HG02763 (cell line): Measurements from ENCODE around the gene CLDN1.
A peak's percentile ranks its signal among the peaks of the same experiment; 100 is the strongest.

Experiments used
- ATAC-seq: cut with Tn5 transposase; IDR thresholded peaks from one replicate; pipeline ENCODE4 v1.9.1; 2021; ENCODE audit warnings: mild to moderate bottlenecking, moderate library complexity; ENCODE audit not compliant: unreplicated experiment

The CLDN1 gene

DNA sequence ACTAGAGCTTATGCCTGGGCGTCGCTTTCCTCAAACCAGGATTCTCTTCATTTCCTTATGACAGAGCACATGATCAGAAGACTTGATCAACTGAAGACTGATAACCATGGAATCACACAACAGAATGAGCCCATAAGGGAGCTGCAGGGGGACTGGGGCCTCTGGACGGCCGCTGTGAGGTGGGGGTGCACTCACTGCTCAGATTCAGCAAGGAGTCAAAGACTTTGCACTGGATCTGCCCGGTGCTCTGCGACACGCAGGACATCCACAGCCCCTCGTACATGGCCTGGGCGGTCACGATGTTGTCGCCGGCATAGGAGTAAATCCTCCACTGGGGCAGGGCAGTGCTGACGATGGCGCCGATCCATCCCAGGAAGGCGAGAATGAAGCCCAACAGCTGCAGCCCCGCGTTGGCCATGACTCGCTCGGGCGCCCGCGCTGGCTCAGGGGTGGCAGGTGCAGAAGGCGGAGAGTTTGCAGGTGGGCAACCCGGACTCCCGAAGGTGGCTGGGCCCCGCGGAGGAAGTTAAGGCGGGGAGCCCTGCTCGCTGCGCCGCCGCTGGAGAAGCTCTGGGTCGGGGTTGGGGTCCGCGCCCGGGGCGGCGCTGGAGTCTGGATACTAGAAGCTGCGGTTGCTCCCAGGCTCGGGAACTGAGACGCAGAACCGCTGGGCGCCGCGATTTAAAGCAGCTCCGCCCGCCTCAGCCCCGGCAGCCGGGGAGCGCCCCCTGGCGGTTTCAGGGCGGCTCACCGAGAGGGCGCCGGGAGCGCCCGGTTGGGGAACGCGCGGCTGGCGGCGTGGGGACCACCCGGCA lies at the start of gene CLDN1:
TSS of gene CLDN1 (minus strand) at position 658 of the 815 bp plus-strand sequence. CDS start at position 418, 240 bp downstream.
- ATAC-seq, result peak; percentile 66

DNA sequence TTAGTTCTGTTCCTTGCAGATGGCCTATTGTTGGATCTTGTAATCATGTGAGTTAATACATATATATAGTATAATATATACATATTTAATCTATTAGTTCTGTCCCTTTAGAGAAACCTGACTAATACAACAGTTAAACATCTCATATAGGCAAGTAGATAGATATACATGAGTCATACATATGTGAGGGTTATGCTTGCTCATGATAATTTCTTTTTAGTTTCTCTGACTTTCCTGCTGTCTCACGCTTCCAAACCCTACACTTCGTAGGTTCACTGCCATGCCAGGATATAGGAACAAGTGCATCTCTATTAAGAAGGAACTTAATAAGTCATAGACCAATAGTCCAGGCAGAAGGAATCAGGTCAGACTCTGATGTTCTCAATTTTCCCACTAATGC lies 48.9 kb upstream of the CLDN1 start:
- no peak for ATAC-seq

DNA sequence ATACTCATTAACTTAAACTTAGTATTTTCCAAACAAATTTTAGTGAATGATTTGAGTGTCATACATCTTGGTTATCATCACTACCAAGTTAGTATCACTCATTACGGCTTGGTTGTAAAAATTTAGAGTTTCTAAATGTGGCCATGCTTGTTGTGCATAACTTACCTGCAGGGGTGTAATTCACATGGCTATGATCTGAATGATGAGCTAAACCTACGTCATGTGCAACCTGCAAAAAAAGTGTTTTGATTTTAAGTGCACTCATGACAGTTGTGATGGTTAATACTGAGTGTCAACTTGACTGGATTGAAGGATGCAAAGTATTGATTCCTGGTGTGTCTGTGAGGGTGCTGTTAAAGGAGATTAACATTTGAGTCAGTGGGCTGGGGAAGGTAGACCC lies 48.1 kb upstream of the CLDN1 start:
- no peak for ATAC-seq

DNA sequence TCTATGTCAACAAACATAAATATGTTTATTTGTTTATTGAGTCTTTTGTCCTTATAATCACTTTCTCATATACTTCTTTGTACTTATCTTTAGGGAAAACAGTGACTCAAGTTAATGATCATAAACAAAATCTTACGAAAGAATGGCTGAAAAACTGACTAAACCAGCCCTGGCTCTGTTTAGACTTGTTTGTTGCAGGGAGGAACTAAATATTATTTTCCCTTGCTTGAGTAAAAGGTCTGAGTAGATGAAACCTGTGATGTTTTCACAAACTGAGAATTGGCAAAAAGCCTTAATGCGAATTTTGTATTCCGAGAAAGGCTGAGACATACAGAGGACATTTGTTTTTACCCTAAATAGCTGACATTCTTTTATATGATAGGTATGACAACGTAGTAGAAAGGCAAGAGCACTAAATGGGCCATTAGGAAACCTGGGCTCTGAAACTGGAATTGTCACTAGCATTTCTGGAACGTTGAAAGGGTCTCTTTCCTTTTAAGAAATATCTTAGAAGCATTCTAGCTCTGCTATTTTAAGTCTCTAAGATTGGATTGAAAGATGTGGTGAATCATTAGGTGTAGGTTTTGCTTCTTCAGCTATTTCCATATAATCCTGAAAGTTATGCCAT lies 47.5 kb upstream of the CLDN1 start:
- no peak for ATAC-seq

DNA sequence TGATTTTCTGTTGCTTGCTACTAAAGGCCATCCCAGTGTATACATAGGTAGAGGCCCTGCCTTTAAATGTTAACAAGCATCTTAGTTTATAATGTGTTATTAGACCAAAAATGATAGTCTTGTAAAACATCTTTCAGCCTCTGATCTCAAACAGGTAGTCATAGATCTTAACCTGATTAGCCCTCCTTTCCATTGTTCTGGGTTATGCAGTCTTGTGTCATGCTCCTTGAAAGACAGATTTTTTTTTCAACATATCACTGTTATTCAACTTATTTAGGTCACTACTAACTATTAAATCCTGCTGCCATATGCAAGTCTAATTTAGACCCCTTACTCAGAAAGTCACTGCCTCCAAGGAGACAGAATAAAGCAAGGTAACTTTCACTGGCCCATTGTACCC lies 46.6 kb upstream of the CLDN1 start:
- no peak for ATAC-seq

DNA sequence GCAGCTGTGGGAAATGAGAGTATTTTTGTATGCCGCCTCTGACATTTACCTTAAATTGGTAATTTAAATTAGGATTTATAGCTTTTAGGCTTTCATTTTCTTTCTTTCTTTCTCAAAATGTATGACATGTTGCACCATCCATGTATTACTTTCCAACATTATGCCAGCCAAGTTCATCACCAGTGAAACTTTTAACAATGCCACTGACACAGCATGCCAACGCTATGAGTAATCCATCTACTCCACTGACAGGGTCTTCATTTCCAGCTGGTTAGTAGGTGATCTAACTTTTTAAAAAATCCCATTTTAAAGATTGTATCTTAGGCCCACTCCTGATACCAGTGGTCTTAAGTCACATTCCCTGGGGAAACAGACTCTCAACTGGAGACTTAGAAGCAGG lies 43.9 kb upstream of the CLDN1 start:
- ATAC-seq, result no peak

GRCh38 chr3:190362258-190362657 lies 40.0 kb upstream of the CLDN1 start:
- no peak for ATAC-seq

DNA sequence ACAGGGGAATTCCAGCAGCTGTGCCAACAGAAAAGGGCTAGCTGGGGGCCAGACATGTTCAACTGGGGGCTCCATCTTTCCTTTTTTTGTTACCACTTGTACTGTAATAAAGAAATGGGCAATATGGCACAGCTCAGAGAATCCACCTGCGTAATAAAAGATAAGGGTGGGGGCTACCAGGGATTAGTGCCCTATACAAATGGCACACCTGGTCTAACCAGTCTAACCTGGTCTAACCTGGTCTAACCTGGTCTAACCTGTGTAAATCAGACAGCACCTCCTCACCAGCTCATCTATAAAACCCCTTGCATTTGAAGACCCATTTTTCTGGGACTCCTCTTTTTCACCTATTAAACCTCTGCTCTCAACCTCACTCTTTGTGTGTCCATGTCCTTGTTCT lies 39.5 kb upstream of the CLDN1 start:
- ATAC-seq, result no peak

DNA sequence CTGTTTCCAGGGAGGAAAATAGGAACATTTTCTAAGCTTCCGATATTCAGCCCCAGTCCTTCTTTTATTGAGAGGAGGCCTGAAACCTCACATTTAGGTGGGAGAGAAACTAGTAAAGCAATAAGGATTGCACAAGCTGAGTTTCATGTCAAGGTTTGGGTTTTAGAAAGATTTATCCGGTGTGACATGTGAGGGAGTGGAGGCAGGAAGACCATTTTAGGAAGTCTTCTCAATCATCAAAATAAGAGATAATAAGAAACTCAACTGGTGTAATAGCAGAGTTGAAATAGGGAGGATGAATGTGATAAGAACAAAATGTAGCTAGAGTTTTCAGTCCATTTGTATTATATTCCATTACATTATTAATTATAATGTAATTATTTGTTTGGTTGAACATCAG lies 38.0 kb upstream of the CLDN1 start:
- ATAC-seq, result no peak

GRCh38 chr3:190359813-190360212 lies 37.6 kb upstream of the CLDN1 start:
- ATAC-seq, result no peak

DNA sequence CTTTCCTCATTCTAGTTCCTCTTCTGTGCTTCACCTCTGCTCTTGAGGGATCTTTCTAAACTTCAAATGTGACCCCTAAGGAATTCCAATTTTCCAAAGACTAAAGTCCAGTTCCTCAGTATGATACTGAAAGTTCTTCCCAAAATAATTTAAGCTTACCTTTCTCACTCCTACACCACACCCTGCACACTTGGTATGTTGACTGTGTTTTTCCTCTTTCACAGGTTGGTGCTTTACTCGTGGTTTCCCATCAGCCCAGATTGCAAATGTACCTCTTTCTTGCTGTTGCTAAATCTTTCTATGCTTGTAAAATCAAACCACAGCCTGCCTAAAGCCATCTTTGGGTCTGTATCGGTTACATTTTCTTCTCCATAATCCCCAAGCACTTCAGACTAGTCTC lies 35.2 kb upstream of the CLDN1 start:
- no peak for ATAC-seq

DNA sequence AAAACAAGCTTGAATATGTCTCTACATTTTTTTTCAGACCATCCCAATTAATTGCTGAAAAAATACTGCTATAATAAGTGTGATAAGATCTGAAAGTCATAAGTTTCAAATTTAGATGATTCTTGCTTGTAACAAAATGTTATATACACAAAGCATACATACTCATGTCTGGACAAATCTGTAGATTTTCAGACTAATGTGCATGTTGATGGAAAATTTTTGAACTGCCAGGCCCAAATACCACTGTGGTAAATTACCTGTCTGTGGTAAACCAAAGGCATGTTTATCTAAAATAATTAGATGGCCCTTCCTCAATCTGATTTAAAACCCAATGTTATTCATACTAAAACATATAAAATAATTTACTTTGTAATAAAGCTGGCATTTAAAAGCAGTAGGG lies 34.0 kb upstream of the CLDN1 start:
- no peak for ATAC-seq

DNA sequence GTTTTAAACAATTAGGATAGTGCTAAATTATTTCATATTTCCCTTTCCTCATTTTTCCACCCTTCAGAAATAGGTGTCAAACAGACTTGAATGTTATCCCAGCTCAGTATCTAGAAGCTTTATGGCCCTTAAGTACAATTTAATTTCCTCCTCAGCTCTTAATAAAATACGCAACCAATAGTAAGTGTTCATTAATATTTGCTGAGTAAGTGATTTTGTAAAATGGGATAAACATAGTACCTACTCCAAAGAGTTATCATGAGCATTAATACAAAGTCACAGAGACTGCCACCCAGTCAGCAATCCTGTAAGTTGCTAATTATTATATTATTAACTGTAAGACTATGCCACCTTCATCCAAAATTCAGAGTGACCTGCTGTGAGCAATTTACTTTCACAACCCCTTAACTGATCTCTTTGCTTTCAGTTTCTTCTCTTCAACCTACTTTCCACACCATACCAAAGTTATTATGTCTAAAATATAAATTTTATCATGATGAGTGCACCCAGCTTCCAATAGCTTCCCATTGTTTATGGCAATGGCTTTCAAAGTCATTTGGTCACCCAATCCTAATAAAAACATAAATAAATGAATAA lies 30.7 kb upstream of the CLDN1 start:
- ATAC-seq, result no peak

DNA sequence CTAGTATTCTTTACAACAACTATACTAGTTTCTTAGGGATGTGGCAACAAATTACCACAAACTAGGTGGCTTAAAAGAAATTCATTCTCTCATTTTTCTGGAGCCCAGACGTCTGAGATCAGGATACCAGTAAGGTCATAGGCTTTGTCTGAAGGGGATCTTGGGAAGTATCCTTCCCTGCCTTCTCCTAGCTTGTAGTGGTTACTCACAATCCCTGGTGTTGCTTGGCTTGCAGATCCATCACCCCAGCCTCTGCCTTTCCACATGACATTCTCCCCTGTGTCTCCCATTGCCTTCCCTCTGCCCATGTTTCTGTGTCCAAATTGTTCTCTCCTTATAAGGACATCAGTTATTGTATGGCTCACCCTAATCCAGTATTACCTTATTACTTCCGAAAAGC lies 24.3 kb upstream of the CLDN1 start:
- ATAC-seq, result no peak

- no peak for ATAC-seq
Observed at GRCh38 chr3:190345878-190346277, 23.6 kb upstream of the CLDN1 start.

- no peak for ATAC-seq
Observed at GRCh38 chr3:190345027-190345821, 23.0 kb upstream of the CLDN1 start.

DNA sequence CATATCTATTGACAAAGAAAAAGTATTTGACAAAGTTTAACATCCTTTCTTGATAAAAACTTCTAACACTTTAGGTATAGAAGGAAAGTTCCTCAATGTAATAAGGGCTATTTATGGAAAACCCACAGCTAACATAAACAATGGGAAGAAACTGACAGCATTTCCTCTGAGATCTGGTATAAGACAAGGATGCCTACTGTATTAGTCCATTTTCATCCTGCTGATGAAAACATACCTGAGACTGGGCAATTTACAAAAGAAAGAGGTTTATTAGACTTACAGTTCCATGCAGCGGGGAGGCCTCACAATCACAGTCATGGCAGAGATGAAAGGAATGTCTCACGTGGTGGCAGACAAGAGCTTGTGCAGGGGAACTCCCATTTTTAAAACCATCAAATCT lies 17.8 kb upstream of the CLDN1 start:
- no peak for ATAC-seq

- ATAC-seq, result no peak
Observed at GRCh38 chr3:190339130-190339529, 16.9 kb upstream of the CLDN1 start.

DNA sequence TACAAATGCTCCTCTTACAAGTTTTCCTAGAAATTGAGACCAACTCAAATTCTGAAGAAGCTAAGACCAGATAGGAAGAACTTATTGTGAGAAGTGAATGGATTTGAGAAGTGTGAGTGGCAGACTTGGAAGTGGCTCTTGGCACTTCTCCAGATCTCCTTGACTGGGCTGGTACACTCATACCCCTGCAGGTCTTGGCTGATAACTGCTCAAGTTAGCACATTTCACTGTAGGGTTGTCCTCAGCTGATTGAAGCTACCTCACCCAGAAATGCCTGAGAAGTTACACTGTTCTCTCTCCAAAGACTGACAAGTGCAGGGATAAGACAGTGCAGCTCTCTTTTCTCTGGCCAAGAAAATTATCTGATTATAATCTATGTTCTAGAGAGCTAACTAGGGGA lies 16.5 kb upstream of the CLDN1 start:
- ATAC-seq, result no peak

DNA sequence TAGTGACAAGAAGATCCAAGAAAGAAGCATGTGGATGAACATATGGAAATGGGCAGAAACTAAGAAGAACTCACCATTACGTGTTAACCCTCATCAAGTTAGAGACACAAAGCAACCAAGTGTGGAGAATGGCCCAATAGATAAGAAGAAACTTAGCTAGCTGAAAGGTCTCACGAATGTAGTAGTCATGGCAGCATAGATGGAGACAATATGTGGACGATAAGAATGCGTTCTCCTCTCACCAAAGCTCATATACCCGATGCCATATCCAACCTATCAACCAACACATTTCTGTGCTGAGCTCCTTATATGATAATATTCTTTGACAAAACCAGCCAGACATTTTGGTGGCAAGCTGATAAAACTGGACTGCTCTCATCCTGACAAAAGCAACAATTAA lies 15.1 kb upstream of the CLDN1 start:
- no peak for ATAC-seq

- no peak for ATAC-seq
Observed at GRCh38 chr3:190336516-190337189, 14.4 kb upstream of the CLDN1 start.
